Measurements from ENCODE around the gene ARHGAP35. TPM values are rescaled to one million over a fixed set of nuclear protein-coding genes. Genes with fewer than 3 reads are reported as not detected.

Gene ARHGAP35
- 28.8 and 31.0 TPM in 2 replicates for total RNA-seq

- intact Hi-C loops (cut with micrococcal nuclease), result loop anchor here (1.0 to 5.0 kb wide), 7 partner anchors 10 to 486 kb away; partner anchors contain the start of genes DHX34, INAFM1 and ZC3H4
Observed at GRCh38 chr19:46860846-46861690, at the start of gene ARHGAP35. ARHGAP35 (plus strand) TSS chr19:46860997; CDS start chr19:46918676, 57,679 bp downstream.

- intact Hi-C loops (cut with micrococcal nuclease), result no loop called here
Observed at GRCh38 chr19:46812977-46813838, 47.6 kb upstream of the ARHGAP35 start.

GRCh38 chr19:46813839-46814358 lies 46.9 kb upstream of the ARHGAP35 start:
- intact Hi-C loops (cut with micrococcal nuclease), result no loop called here

GRCh38 chr19:46815833-46816627 lies 44.8 kb upstream of the ARHGAP35 start:
- intact Hi-C loops (cut with micrococcal nuclease), result no loop called here

GRCh38 chr19:46818812-46819211 lies 42.0 kb upstream of the ARHGAP35 start:
- intact Hi-C loops (cut with micrococcal nuclease), result no loop called here

GRCh38 chr19:46821512-46822409 lies 39.0 kb upstream of the ARHGAP35 start:
- intact Hi-C loops (cut with micrococcal nuclease), result loop anchor here (1.0 to 5.0 kb wide), 3 partner anchors 29 to 64 kb away; partner anchors contain the start of gene SLC1A5

- intact Hi-C loops (cut with micrococcal nuclease), result loop anchor here (5.0 kb wide), 1 partner anchor 65 kb away; no protein-coding TSS in a partner anchor
Observed at GRCh38 chr19:46822410-46822787, 38.4 kb upstream of the ARHGAP35 start.

- intact Hi-C loops (cut with micrococcal nuclease), result loop anchor here (5.0 kb wide), 1 partner anchor 66 kb away; no protein-coding TSS in a partner anchor
Observed at GRCh38 chr19:46823049-46823448, 37.7 kb upstream of the ARHGAP35 start.

- intact Hi-C loops (cut with micrococcal nuclease), result loop anchor here (5.0 kb wide), 1 partner anchor 68 kb away; no protein-coding TSS in a partner anchor
Observed at GRCh38 chr19:46824890-46825730, 35.7 kb upstream of the ARHGAP35 start.

- intact Hi-C loops (cut with micrococcal nuclease), result no loop called here
Observed at GRCh38 chr19:46825731-46826055, 35.1 kb upstream of the ARHGAP35 start.

GRCh38 chr19:46828484-46828883 lies 32.3 kb upstream of the ARHGAP35 start:
- intact Hi-C loops (cut with micrococcal nuclease), result no loop called here

- intact Hi-C loops (cut with micrococcal nuclease), result no loop called here
Observed at GRCh38 chr19:46830864-46831263, 29.9 kb upstream of the ARHGAP35 start.

GRCh38 chr19:46834121-46834520 lies 26.7 kb upstream of the ARHGAP35 start:
- intact Hi-C loops (cut with micrococcal nuclease), result no loop called here

GRCh38 chr19:46834984-46835383 lies 25.8 kb upstream of the ARHGAP35 start:
- intact Hi-C loops (cut with micrococcal nuclease), result no loop called here

- intact Hi-C loops (cut with micrococcal nuclease), result no loop called here
Observed at GRCh38 chr19:46838160-46838559, 22.6 kb upstream of the ARHGAP35 start.

- intact Hi-C loops (cut with micrococcal nuclease), result loop anchor here (1.0 to 2.0 kb wide), 2 partner anchors 53 to 83 kb away; no protein-coding TSS in a partner anchor
Observed at GRCh38 chr19:46839752-46840497, 20.9 kb upstream of the ARHGAP35 start.

GRCh38 chr19:46840498-46840942 lies 20.3 kb upstream of the ARHGAP35 start:
- intact Hi-C loops (cut with micrococcal nuclease), result loop anchor here (1.0 to 2.0 kb wide), 2 partner anchors 54 to 83 kb away; no protein-coding TSS in a partner anchor
